HepG2 (cell line): Measurements from ENCODE around the gene MED13. TPM values are rescaled to one million over a fixed set of nuclear protein-coding genes. Genes with fewer than 3 reads are reported as not detected.

Source experiments
- AHDC1 ChIP-seq: sonication (generic); formaldehyde crosslinking; IDR thresholded peaks from 2 replicates; pipeline ENCODE4 v1.5.1; 2020; ENCODE audit warnings: mild to moderate bottlenecking, missing genetic modification reagents, borderline replicate concordance
- PHF21A ChIP-seq: sonication (generic); formaldehyde crosslinking; IDR thresholded peaks from 2 replicates; pipeline ENCODE4 v1.5.0; 2020; ENCODE audit warnings: mild to moderate bottlenecking, missing genetic modification reagents
- PRDM10 ChIP-seq: sonication (generic); formaldehyde crosslinking; IDR thresholded peaks from 2 replicates; pipeline ENCODE4 v1.4.0; 2020; ENCODE audit warnings: low read depth, missing genetic modification reagents
- RAD21 ChIP-seq: fragments of 450-650 bp; formaldehyde crosslinking; IDR thresholded peaks from 2 replicates; pipeline ENCODE4 v1.5.0; 2020; ENCODE audit warnings: mild to moderate bottlenecking
- RERE ChIP-seq: IDR thresholded peaks from 2 replicates; pipeline ENCODE4 v1.6.1; 2016; ENCODE audit warnings: low read depth, missing genetic modification reagents, missing compliant biosample characterization
- SIX1 ChIP-seq: sonication (generic); formaldehyde crosslinking; IDR thresholded peaks from 2 replicates; pipeline ENCODE4 v1.4.0; 2020; ENCODE audit warnings: missing genetic modification reagents, borderline replicate concordance
- ZNF224 ChIP-seq: sonication (generic); formaldehyde crosslinking; IDR thresholded peaks from 2 replicates; pipeline ENCODE4 v1.5.0; 2020; ENCODE audit warnings: mild to moderate bottlenecking, missing genetic modification reagents
- polyA plus RNA-seq, 8 experiments: library from polyadenylated mRNA; depleted of rRNA in 3 of 8; stranded (reverse) in 7 of 8; unstranded in 1 of 8; fragments of >200 nt; fragmentation: Illumina TruSeq in 4 of 8; extraction: Trizol in 4 of 8; gene quantifications; 2 replicates each; pipeline versions ENCODE4 v1.2.1 to v1.2.3, GENCODE V29; 2011 to 2016; ENCODE audit warnings: low read depth in 4 of 8, missing spikeins in 1 of 8, mixed read lengths in 1 of 8; ENCODE audit not compliant: insufficient read depth in 1 of 8
- total RNA-seq, 5 experiments: library from RNA; depleted of rRNA; stranded (reverse); fragments of >200 nt; fragmentation: Illumina TruSeq; extraction: Trizol; gene quantifications; 2 replicates each; pipeline ENCODE4 v1.2.3, GENCODE V29; 2016; ENCODE audit warnings: low read depth in 1 of 5
- TF ChIP-seq, protein P1 (sequence below): sonication (generic); formaldehyde crosslinking; conservative IDR thresholded peaks from 2 replicates; pipeline ENCODE4 v1.8.1; 2023; ENCODE audit warnings: missing genetic modification reagents
- TF ChIP-seq, protein P2 (sequence below): IDR thresholded peaks from 2 replicates; pipeline ENCODE4 v1.6.1; 2016; ENCODE audit warnings: missing compliant biosample characterization, missing genetic modification reagents, borderline replicate concordance

MED13 gene
- total and polyA plus RNA-seq, 2 of the 13 experiments (the other 11 are each of a cell fraction or from before 2014, with no cell fraction given), result 27.4 to 69.1 TPM

DNA sequence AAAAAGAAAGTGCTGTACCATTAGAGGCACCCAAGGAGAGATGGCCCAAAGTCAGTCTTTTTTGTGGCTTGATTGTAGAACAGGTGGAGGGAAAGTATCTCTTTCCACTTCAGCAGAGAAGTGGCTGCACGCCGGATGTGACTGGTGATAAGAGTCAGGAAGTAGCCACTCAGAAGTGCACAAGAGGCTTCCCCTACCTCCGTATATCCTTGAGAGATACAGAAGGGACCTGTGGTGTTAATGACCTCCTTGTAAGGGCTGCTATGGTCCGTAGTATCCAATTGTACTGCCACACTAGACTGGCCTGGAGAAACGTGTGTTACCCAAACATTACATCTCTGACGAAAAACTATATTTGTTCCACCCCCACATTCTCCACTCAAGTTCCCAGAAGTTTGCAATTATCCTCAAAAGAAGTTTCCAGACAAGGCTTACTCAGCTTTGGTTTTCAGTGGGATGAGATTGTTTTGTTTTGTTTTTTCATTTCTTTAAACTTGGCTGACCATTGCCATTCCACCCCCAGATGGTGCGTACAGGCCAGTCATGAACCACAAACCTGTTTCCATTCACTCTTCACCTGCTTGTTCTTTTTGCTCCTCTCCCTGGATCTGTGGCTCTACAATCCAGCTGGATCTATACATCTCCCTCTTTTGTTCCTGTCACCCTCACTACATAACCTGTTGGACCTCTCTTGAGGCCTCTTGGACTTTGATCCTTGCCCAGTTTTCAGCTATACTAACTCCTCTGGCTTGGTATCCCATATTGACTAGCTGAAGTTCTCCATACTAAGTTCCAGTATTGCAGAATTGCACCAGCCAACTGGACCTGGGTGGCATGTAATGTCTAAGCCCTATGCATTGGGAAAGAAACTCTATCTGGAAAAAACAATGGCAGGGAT lies 20.7 kb upstream of the MED13 start (continued):
- no peak for TF ChIP-seq PRDM10 (CRISPR knock-in tag)
- peak; percentile 45; the same call in 1 of the 2 replicates for TF ChIP-seq RERE (CRISPR knock-in tag)
- no peak for TF ChIP-seq ZNF224 (CRISPR knock-in tag)
- TF ChIP-seq RAD21 (CRISPR knock-in tag), result peak; percentile 27; the same call in 1 of the 2 replicates
- TF ChIP-seq, protein P1, sequence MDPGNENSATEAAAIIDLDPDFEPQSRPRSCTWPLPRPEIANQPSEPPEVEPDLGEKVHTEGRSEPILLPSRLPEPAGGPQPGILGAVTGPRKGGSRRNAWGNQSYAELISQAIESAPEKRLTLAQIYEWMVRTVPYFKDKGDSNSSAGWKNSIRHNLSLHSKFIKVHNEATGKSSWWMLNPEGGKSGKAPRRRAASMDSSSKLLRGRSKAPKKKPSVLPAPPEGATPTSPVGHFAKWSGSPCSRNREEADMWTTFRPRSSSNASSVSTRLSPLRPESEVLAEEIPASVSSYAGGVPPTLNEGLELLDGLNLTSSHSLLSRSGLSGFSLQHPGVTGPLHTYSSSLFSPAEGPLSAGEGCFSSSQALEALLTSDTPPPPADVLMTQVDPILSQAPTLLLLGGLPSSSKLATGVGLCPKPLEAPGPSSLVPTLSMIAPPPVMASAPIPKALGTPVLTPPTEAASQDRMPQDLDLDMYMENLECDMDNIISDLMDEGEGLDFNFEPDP (CRISPR knock-in tag), result no peak
- TF ChIP-seq, protein P2, sequence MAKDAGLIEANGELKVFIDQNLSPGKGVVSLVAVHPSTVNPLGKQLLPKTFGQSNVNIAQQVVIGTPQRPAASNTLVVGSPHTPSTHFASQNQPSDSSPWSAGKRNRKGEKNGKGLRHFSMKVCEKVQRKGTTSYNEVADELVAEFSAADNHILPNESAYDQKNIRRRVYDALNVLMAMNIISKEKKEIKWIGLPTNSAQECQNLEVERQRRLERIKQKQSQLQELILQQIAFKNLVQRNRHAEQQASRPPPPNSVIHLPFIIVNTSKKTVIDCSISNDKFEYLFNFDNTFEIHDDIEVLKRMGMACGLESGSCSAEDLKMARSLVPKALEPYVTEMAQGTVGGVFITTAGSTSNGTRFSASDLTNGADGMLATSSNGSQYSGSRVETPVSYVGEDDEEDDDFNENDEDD (CRISPR knock-in tag), result no peak
- TF ChIP-seq AHDC1 (CRISPR knock-in tag), result peak; percentile 69; the same call in 1 of the 2 replicates
- TF ChIP-seq SIX1 (CRISPR knock-in tag), result no peak
- peak; percentile 39; the same call in 1 of the 2 replicates for TF ChIP-seq PHF21A (CRISPR knock-in tag)
